GM12875 (cell line): ENCODE measurements around the gene ARMH3.

Experiments
- H3K4me3 ChIP-seq: one replicate; pipeline ENCODE4 v1.5.1; 2011; ENCODE audit warnings: low read depth, low read length, control low read depth
- TF ChIP-seq, protein P1 (sequence below): IDR thresholded peaks from 2 replicates; pipeline ENCODE4 v1.5.1; 2011; ENCODE audit warnings: low read depth, mild to moderate bottlenecking, control low read depth, inconsistent platforms, low read length, moderate library complexity, borderline replicate concordance; ENCODE audit not compliant: insufficient read depth

Gene ARMH3

DNA sequence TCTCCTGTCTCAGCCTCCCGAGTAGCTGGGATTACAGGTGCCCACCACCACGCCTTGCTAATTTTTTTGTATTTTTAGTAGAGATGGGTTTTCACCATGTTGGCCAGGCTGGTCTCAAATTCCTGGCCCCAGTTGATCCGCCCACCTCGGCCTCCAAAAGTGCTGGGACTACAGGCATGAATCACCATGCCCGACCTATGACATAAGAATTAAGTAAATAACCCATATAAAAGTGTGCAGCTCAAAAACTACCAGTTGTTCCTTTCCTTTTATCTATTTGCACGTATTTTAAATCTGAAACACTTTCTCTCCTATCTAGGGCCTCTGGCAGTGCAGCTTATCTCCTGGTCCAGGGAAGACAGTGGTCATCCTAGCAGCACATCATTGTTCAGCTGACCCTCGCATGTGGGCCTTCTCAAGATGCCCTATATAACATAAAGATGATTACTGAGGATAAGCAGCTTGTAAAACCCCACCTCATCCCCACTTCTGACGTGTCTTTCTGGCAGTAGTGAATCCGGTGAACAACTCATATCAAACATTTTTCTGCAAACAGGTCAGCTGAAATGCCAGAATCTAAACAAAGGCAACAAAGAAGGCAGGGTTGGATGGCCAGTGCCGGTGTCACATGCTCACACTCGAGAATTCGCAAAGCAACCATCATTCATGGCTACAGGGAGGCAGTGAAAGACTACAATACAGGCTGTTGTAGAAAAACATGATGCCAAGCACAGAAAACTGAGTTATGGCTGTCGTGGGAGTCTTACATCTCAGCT, 176.3 kb downstream of the ARMH3 start:
- H3K4me3 ChIP-seq: no peak overlapping the region
- TF ChIP-seq, protein P1, sequence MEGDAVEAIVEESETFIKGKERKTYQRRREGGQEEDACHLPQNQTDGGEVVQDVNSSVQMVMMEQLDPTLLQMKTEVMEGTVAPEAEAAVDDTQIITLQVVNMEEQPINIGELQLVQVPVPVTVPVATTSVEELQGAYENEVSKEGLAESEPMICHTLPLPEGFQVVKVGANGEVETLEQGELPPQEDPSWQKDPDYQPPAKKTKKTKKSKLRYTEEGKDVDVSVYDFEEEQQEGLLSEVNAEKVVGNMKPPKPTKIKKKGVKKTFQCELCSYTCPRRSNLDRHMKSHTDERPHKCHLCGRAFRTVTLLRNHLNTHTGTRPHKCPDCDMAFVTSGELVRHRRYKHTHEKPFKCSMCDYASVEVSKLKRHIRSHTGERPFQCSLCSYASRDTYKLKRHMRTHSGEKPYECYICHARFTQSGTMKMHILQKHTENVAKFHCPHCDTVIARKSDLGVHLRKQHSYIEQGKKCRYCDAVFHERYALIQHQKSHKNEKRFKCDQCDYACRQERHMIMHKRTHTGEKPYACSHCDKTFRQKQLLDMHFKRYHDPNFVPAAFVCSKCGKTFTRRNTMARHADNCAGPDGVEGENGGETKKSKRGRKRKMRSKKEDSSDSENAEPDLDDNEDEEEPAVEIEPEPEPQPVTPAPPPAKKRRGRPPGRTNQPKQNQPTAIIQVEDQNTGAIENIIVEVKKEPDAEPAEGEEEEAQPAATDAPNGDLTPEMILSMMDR: no peak

DNA sequence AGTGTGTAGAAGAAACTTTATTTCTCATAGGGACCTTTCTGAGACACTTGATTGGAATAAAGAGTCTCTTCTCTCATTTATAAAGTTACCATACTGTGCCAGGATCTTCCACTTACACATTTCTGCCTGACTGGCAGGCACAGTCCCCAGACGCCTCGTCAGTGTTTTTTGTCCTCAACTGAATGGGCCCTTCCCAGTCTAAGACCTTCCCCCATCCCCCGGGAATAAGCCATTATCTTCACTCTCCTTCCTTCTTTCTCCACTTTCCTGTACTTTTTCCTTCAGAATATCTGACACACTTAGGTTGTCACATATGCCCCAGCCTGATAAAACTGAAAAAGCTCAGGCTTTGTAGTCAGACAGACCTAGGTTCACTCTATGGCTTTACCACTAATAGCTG, 177.1 kb downstream of the ARMH3 start:
- no peak overlapping the region for H3K4me3 ChIP-seq
- TF ChIP-seq, protein P1: no peak

DNA sequence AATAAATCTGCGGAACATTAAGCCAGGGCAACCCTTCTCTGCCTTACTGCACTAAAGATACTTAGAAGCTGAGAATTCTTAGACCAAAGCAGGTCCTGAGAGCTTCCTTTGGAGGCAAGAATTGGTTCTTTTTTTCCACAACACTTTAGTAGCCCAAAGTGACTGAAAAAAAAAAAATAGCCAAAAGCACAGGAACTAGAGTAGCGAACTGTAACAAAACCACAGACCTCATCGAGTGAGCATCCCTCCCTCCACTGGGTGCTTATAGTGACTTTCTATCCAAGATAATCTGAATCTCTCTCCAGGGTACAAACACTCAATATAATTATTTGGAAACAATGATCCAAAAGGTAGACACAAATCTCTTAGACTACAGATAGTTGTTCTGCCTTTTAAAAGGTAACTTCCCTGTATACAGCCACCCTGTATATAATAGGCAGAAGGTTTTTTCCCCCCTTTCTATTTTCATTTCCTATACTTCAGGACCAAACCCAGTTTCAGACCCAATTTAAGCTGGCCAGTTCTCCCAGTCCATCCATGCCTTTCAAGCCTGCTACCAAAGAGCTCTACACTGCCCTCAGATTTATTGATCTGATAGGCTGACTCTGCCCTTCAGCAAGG, 180.8 kb downstream of the ARMH3 start:
- H3K4me3 ChIP-seq: no peak overlapping the region
- TF ChIP-seq, protein P1: no peak

DNA sequence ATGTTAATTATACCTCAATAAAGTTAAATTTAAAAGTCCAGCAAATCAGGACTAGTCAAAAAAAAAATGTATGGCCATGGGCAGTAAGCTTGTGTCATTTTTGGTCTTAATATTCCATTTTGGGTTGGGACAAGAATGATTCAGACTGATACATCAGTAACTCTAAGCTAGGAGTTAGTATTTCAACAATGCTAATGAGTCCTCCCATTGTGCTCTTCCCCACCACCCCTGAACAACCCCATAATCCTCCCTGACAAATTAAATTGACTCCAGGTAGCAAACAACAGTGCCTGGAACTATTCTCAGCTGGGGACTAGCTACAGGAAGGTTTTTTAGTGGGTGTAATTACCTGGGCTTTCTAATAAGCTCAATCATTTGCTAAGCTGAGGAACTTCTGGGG, 181.7 kb downstream of the ARMH3 start:
- no peak overlapping the region for H3K4me3 ChIP-seq
- TF ChIP-seq, protein P1: no peak

DNA sequence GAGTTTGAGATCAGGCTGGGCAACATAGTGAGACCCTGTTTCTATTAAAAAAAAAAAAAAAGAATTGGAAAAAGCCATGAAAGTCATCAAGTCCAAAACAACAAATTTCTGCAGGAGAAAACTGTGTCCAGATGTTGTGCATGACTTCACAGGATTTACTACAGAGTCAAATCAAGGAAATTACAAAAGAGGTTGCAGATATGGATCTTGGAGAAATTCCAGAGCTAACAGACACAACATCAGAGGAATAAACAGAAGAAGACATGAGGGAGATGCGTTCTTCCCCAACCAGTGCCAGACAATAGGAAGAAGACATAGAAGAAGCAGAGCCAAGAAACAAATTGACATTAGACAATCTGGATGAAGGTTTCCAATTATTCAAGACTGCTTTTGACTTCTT, 188.0 kb downstream of the ARMH3 start:
- no peak overlapping the region for H3K4me3 ChIP-seq
- TF ChIP-seq, protein P1: no peak

DNA sequence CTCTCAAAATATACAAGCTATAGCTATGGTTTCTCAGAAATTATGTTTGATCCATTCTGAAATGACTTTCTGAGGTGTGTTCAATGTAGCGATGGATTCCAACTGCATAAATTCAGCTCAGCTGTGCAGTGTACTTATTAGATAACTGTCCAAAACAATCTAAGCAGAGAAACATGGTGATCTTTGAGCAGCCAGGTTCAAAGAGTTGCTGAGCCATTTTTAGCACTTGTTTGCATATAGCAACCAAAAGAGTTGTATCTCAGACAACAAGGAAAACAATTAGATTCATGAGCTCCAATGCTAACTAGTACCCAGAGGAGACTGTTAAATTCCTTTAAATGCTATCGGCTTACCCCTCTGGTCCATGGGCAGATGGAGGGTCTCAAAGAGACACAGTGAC, 196.4 kb downstream of the ARMH3 start:
- TF ChIP-seq, protein P1: no peak
- H3K4me3 ChIP-seq: no peak overlapping the region
